K562 (cell line): ENCODE results near the gene RGS19. TPM values are rescaled to one million over a fixed set of nuclear protein-coding genes. Genes with fewer than 3 reads are reported as not detected.
A peak's percentile ranks its signal among the peaks of the same experiment; 100 is the strongest.

ENCODE experiments used
- CREB3L1 ChIP-seq: fragments of 450-650 bp; IDR thresholded peaks from 2 replicates; pipeline ENCODE4 v1.6.1; 2014; ENCODE audit warnings: low read depth, mild to moderate bottlenecking, moderate library complexity, borderline replicate concordance
- CREM ChIP-seq: IDR thresholded peaks from 2 replicates; pipeline ENCODE4 v1.6.1; 2014; ENCODE audit warnings: antibody characterized with exemption, low read depth
- CTCF ChIP-seq, 3 experiments: IDR thresholded peaks in 2 of 3; conservative IDR thresholded peaks in 1 of 3; 2 replicates each; pipeline ENCODE4 v1.5.1; 2011 to 2012; ENCODE audit warnings: low read length in 3 of 3, mild to moderate bottlenecking in 3 of 3, control low read depth in 2 of 3, improper control_type of control experiment in 1 of 3, inconsistent platforms in 1 of 3, low read depth in 1 of 3, mixed read lengths in 1 of 3, moderate library complexity in 1 of 3; ENCODE audit not compliant: insufficient read depth in 2 of 3
- DEAF1 ChIP-seq: fragments of 450-650 bp; formaldehyde crosslinking; IDR thresholded peaks from 2 replicates; pipeline ENCODE4 v1.4.0; 2020; ENCODE audit warnings: mild to moderate bottlenecking, moderate library complexity
- DLX4 ChIP-seq: fragments of 250-450 bp; sonication (Bioruptor Pico); IDR thresholded peaks from 2 replicates; pipeline ENCODE4 v1.6.1; 2021; ENCODE audit warnings: mild to moderate bottlenecking
- DPF2 ChIP-seq: fragments of 450-650 bp; IDR thresholded peaks from 2 replicates; pipeline ENCODE4 v1.6.1; 2016
- E2F6 ChIP-seq, 2 experiments: IDR thresholded peaks; 2 replicates each; pipeline ENCODE4 v1.6.1; 2011; ENCODE audit warnings: borderline replicate concordance in 1 of 2, control low read depth in 1 of 2, low read depth in 1 of 2, low read length in 1 of 2, mild to moderate bottlenecking in 1 of 2, mixed read lengths in 1 of 2, moderate library complexity in 1 of 2; ENCODE audit not compliant: insufficient read depth in 1 of 2, insufficient read length in 1 of 2, poor library complexity in 1 of 2, severe bottlenecking in 1 of 2; ENCODE audit errors: extremely low read depth in 1 of 2
- EP300 ChIP-seq: IDR thresholded peaks from 2 replicates; pipeline ENCODE4 v1.6.1; 2012; ENCODE audit warnings: low read length, improper control_type of control experiment
- FOXA3 ChIP-seq, 2 experiments: fragments of 450-650 bp in 1 of 2; sonication (generic) in 1 of 2; formaldehyde crosslinking; IDR thresholded peaks in 1 of 2; conservative IDR thresholded peaks in 1 of 2; 2 replicates each; pipeline versions ENCODE4 v1.4.0 to v1.8.0; 2020 to 2022; ENCODE audit warnings: mild to moderate bottlenecking in 2 of 2, missing genetic modification reagents in 1 of 2
- FOXO4 ChIP-seq: fragments of 450-650 bp; formaldehyde crosslinking; IDR thresholded peaks from 2 replicates; pipeline ENCODE4 v1.4.0; 2020; ENCODE audit warnings: mild to moderate bottlenecking, moderate library complexity
- KDM2B ChIP-seq: fragments of 250-450 bp; sonication (Bioruptor Pico); IDR thresholded peaks from 2 replicates; pipeline ENCODE4 v1.8.0; 2021; ENCODE audit warnings: mild to moderate bottlenecking, moderate library complexity
- MBD2 ChIP-seq: sonication (generic); IDR thresholded peaks from 2 replicates; pipeline ENCODE4 v1.6.1; 2016; ENCODE audit warnings: low read depth, borderline replicate concordance
- NFIC ChIP-seq: fragments of 450-650 bp; IDR thresholded peaks from 2 replicates; pipeline ENCODE4 v1.6.1; 2017; ENCODE audit warnings: mild to moderate bottlenecking, inconsistent platforms
- NR2C2 ChIP-seq, 2 experiments: fragments of 200-800 bp in 1 of 2; sonication (Bioruptor generic) in 1 of 2; sonication (generic) in 1 of 2; formaldehyde crosslinking in 1 of 2; IDR thresholded peaks; 2 replicates each; pipeline versions ENCODE4 v1.6.1 to v1.8.0; 2016 to 2022; ENCODE audit warnings: mild to moderate bottlenecking in 1 of 2, missing compliant biosample characterization in 1 of 2, missing genetic modification characterization in 1 of 2, missing genetic modification reagents in 1 of 2
- NUFIP1 ChIP-seq: fragments of 450-650 bp; IDR thresholded peaks from 2 replicates; pipeline ENCODE4 v1.6.1; 2018; ENCODE audit not compliant: partially characterized antibody
- RBBP5 ChIP-seq: fragments of 200-600 bp; sonication (generic); IDR thresholded peaks from 2 replicates; pipeline ENCODE4 v1.6.1; 2012; ENCODE audit warnings: borderline replicate concordance, mild to moderate bottlenecking, low read length, control low read depth, inconsistent platforms; ENCODE audit not compliant: insufficient read depth, poor library complexity, severe bottlenecking
- SAFB ChIP-seq: fragments of 200-400 bp; formaldehyde crosslinking; IDR thresholded peaks from 2 replicates; pipeline ENCODE4 v1.6.1; 2017; ENCODE audit warnings: low read depth, low read length, borderline replicate concordance
- SUPT5H ChIP-seq: fragments of 450-650 bp; IDR thresholded peaks from 2 replicates; pipeline ENCODE4 v1.6.1; 2016
- polyA plus RNA-seq, 8 experiments: library from polyadenylated mRNA; depleted of rRNA in 4 of 8; stranded (reverse) in 5 of 8; unstranded in 3 of 8; fragments of >200 nt; fragmentation: Nextera tagmentation in 2 of 8; fragmentation: Illumina TruSeq in 1 of 8; extraction: Ambion mirVana in 2 of 8; extraction: Trizol in 1 of 8; gene quantifications; 2 replicates each; pipeline versions ENCODE4 v1.2.1 to v1.2.3, GENCODE V29; 2011 to 2014; ENCODE audit warnings: inconsistent platforms in 1 of 8, missing spikeins in 1 of 8
- total RNA-seq, 7 experiments: library from RNA; depleted of rRNA in 6 of 7; stranded (reverse); fragments of >200 nt in 6 of 7; fragmentation: Illumina TruSeq in 2 of 7; extraction: Trizol in 2 of 7; gene quantifications; 2 replicates each; pipeline versions ENCODE4 v1.2.1 to v1.2.3, GENCODE V29; 2011 to 2021; ENCODE audit warnings: low replicate concordance in 1 of 7

The RGS19 gene
- total and polyA plus RNA-seq, 9 of the 15 experiments (the other 6 are each of a cell fraction or from before 2014, with no cell fraction given), result 0.41 to 23.7 (median 14.6) TPM

- TF ChIP-seq SAFB (peak; percentile 64; the same call in 1 of the 2 replicates), NUFIP1 (no peak), MBD2 (no peak), EP300 (no peak), DPF2 (peak; percentile 34; the same call in 1 of the 2 replicates), CREB3L1 (peak; percentile 80), NR2C2 (CRISPR knock-in tag; IDR thresholded peaks at IDR 0.05) (no peak), NR2C2 (tag; IDR thresholded peaks at IDR 0.05) (no peak), E2F6 (IDR thresholded peaks at IDR 0.05; ENCODE audit: borderline replicate concordance in 1 of 2, extremely low read depth in 1 of 2, insufficient read depth in 1 of 2, insufficient read length in 1 of 2, low read depth in 1 of 2, low read length in 1 of 2, poor library complexity in 1 of 2, severe bottlenecking in 1 of 2) (peak; percentile 57 to 78), CREM (no peak), SUPT5H (peak; percentile 49), FOXA3 (CRISPR knock-in tag; conservative IDR thresholded peaks at IDR 0.05 in 1 of 2, IDR thresholded peaks at IDR 0.05 in 1 of 2) (no peak), KDM2B (CRISPR knock-in tag) (no peak), DEAF1 (CRISPR knock-in tag) (no peak), CTCF (IDR thresholded peaks at IDR 0.05 in 2 of 3, conservative IDR thresholded peaks at IDR 0.05 in 1 of 3; ENCODE audit: insufficient read depth in 2 of 3, low read depth in 1 of 3, low read length in 3 of 3) (no peak), DLX4 (no peak), FOXO4 (CRISPR knock-in tag) (no peak), NFIC (peak; percentile 28), RBBP5 (peak; percentile 37)
Measured at GRCh38 chr20:64079273-64080012, at the start of gene RGS19 (continued).
